Activated naive CD8-positive, alpha-beta T cell treated with anti-CD3 and anti-CD28 coated beads for 36 hours (primary cell): ENCODE data around the gene ARHGAP9. TPM values are rescaled to one million over a fixed set of nuclear protein-coding genes. Genes with fewer than 3 reads are reported as not detected.
"Not testable (repeated sequence)": the region's sequence is repeated elsewhere in the genome, so short reads cannot be mapped to it uniquely, and the experiment has no call there.

Experiments
- DNase-seq: peaks from one replicate; pipeline ENCODE4 v3.0.0; 2021
- H3K27ac Mint-ChIP-seq: one replicate; pipeline ENCODE4 v1.8.0; 2022; ENCODE audit warnings: mild to moderate bottlenecking, moderate library complexity, mixed read lengths
- H3K27me3 Mint-ChIP-seq: one replicate; pipeline ENCODE4 v1.8.0; 2022; ENCODE audit warnings: mild to moderate bottlenecking, mixed read lengths
- H3K36me3 Mint-ChIP-seq: one replicate; pipeline ENCODE4 v1.8.0; 2021; ENCODE audit warnings: mild to moderate bottlenecking, mixed read lengths
- H3K4me1 Mint-ChIP-seq: one replicate; pipeline ENCODE4 v1.8.0; 2021; ENCODE audit warnings: mixed read lengths
- H3K4me3 Mint-ChIP-seq: one replicate; pipeline ENCODE4 v1.8.0; 2022; ENCODE audit warnings: mild to moderate bottlenecking, moderate library complexity, mixed read lengths
- H3K9me3 Mint-ChIP-seq: one replicate; pipeline ENCODE4 v1.8.0; 2022; ENCODE audit warnings: mixed read lengths
- total RNA-seq, 2 experiments: library from RNA; stranded (reverse); gene quantifications; one replicate each; pipeline ENCODE4 v1.2.3, GENCODE V29; 2021

ARHGAP9 gene
- total RNA-seq, 2 experiments from 2014 or later: 154 to 162 TPM

- H3K27ac Mint-ChIP-seq: no peak within 1 kb of the TSS
Measured at GRCh38 chr12:57434517-57435223, 45.0 kb downstream of the ARHGAP9 start, which contains the start of gene INHBC. Gene INHBC (plus strand): TSS chr12:57434784. CDS start chr12:57434887, 103 bp downstream.

GRCh38 chr12:57433370-57433769 is 46.3 kb downstream of the ARHGAP9 start:
- Mint-ChIP-seq H3K27me3 (peaks cover 3% of the 10 kb centered on the region), H3K9me3 (no peaks in the 10 kb centered on the region), H3K36me3 (peaks cover 7% of the 10 kb centered on the region), H3K4me1 (peaks cover 24% of the 10 kb centered on the region), H3K27ac (no peak overlapping the region), H3K4me3 (no peak overlapping the region)
- no peak for DNase-seq

More at GRCh38 chr12:57434517-57435223, 45.0 kb downstream of the ARHGAP9 start, which contains the start of gene INHBC:
- Mint-ChIP-seq H3K36me3 (peaks cover 2% of the 10 kb centered on the region), H3K4me3 (peak within 1 kb of the TSS; percentile 45), H3K9me3 (no peaks in the 10 kb centered on the region), H3K4me1 (peaks cover 15% of the 10 kb centered on the region), H3K27me3 (peaks cover 3% of the 10 kb centered on the region)
- DNase-seq: no peak

- Mint-ChIP-seq H3K27me3 (peaks cover 3% of the 10 kb centered on the region), H3K9me3 (no peaks in the 10 kb centered on the region), H3K27ac (peak overlapping the region; percentile 97), H3K36me3 (peaks cover 8% of the 10 kb centered on the region), H3K4me1 (peaks cover 29% of the 10 kb centered on the region), H3K4me3 (peak overlapping the region; percentile 92)
- DNase-seq: no peak
Measured at GRCh38 chr12:57431654-57432188, 47.9 kb downstream of the ARHGAP9 start.

- Mint-ChIP-seq H3K27ac (peak within 1 kb of the TSS; percentile 98), H3K36me3 (peaks cover 14% of the 10 kb centered on the region), H3K9me3 (no peaks in the 10 kb centered on the region), H3K4me3 (peak within 1 kb of the TSS; percentile 98), H3K4me1 (peaks cover 34% of the 10 kb centered on the region), H3K27me3 (peaks cover 3% of the 10 kb centered on the region)
- DNase-seq: peak; percentile 96
Measured at GRCh38 chr12:57430931-57431566, 48.6 kb downstream of the ARHGAP9 start, which contains the start of gene R3HDM2. Gene R3HDM2 (minus strand): TSS chr12:57431043. CDS start chr12:57310428, 120,615 bp downstream.

- Mint-ChIP-seq H3K27me3 (peaks cover 3% of the 10 kb centered on the region), H3K9me3 (no peaks in the 10 kb centered on the region), H3K36me3 (peaks cover 15% of the 10 kb centered on the region), H3K4me3 (peak overlapping the region; percentile 98), H3K27ac (peak overlapping the region; percentile 98), H3K4me1 (peaks cover 32% of the 10 kb centered on the region)
- DNase-seq: peak; percentile 81
Measured at GRCh38 chr12:57430112-57430930, 49.3 kb downstream of the ARHGAP9 start.

GRCh38 chr12:57429473-57430111 is 50.1 kb downstream of the ARHGAP9 start:
- no peak for DNase-seq
- peaks cover 3% of the 10 kb centered on the region for H3K27me3 Mint-ChIP-seq
- H3K9me3 Mint-ChIP-seq: no peaks in the 10 kb centered on the region
- peak overlapping the region; percentile 98 for H3K27ac Mint-ChIP-seq
- peaks cover 15% of the 10 kb centered on the region for H3K36me3 Mint-ChIP-seq
- peak overlapping the region; percentile 98 for H3K4me3 Mint-ChIP-seq
- peaks cover 29% of the 10 kb centered on the region for H3K4me1 Mint-ChIP-seq

GRCh38 chr12:57428965-57429364 is 50.7 kb downstream of the ARHGAP9 start:
- no peaks in the 10 kb centered on the region for H3K9me3 Mint-ChIP-seq

GRCh38 chr12:57426948-57427347 is 52.7 kb downstream of the ARHGAP9 start:
- not testable (repeated sequence) for H3K9me3 Mint-ChIP-seq, DNase-seq, H3K27me3 Mint-ChIP-seq, H3K4me3 Mint-ChIP-seq, H3K27ac Mint-ChIP-seq
- H3K36me3 Mint-ChIP-seq: peaks cover 21% of the 10 kb centered on the region
- H3K4me1 Mint-ChIP-seq: peaks cover 33% of the 10 kb centered on the region

More at GRCh38 chr12:57428965-57429364, 50.7 kb downstream of the ARHGAP9 start:
- peaks cover 29% of the 10 kb centered on the region for H3K4me1 Mint-ChIP-seq
- no peak for DNase-seq
- peak overlapping the region; percentile 98 for H3K4me3 Mint-ChIP-seq
- H3K27me3 Mint-ChIP-seq: peaks cover 3% of the 10 kb centered on the region
- H3K27ac Mint-ChIP-seq: peak overlapping the region; percentile 98
- peaks cover 17% of the 10 kb centered on the region for H3K36me3 Mint-ChIP-seq

Other genes with a start within 250 kb of the ARHGAP9 start
- 1 to 10 TPM; 2.0 to 2.6 TPM for gene STAC3, start 228.7 kb downstream of the ARHGAP9 start, total RNA-seq
- gene R3HDM2, start 48.8 kb downstream of the ARHGAP9 start, total RNA-seq: 10 to 100 TPM; 22.8 to 24.2 TPM
- gene INHBC, start 45.1 kb downstream of the ARHGAP9 start, total RNA-seq: not detected
- gene INHBE, start 24.6 kb downstream of the ARHGAP9 start, total RNA-seq: 1 to 10 TPM; 1.2 to 1.7 TPM
- gene GLI1, start 20.1 kb downstream of the ARHGAP9 start, total RNA-seq: under 1 TPM; 0.56 to 0.62 TPM
- 100 to 1,000 TPM; 423 to 460 TPM for gene MARS1, start 8.2 kb upstream of the ARHGAP9 start, total RNA-seq
- 10 to 100 TPM; 30.7 to 33.4 TPM for gene DDIT3, start 40.6 kb upstream of the ARHGAP9 start, total RNA-seq
- gene MBD6, start 43.0 kb upstream of the ARHGAP9 start, total RNA-seq: 10 to 100 TPM; 38.5 to 44.8 TPM
- gene DCTN2, start 67.3 kb upstream of the ARHGAP9 start, total RNA-seq: 10 to 100 TPM; 73.6 to 81.3 TPM
- gene KIF5A, start 70.2 kb upstream of the ARHGAP9 start, total RNA-seq: 1 to 10 TPM; 1.5 to 1.7 TPM
- gene PIP4K2C, start 111.3 kb upstream of the ARHGAP9 start, total RNA-seq: 10 to 100 TPM; 17.1 to 18.5 TPM
- gene DTX3, start 125.0 kb upstream of the ARHGAP9 start, total RNA-seq: 10 to 100 TPM; 18.9 to 20.2 TPM
- 1 to 10 TPM; 1.9 to 2.2 TPM for gene ARHGEF25, start 131.6 kb upstream of the ARHGAP9 start, total RNA-seq
- 1 to 10 TPM; 1.5 TPM for gene B4GALNT1, start 153.3 kb upstream of the ARHGAP9 start, total RNA-seq
- 10 to 100 TPM; 53.7 to 59.8 TPM for gene OS9, start 214.3 kb upstream of the ARHGAP9 start, total RNA-seq